Thoracic aorta (tissue), 2 donors: Measurements from ENCODE around the gene FAM240A. TPM values are rescaled to one million over a fixed set of nuclear protein-coding genes. Genes with fewer than 3 reads are reported as not detected.

Experiments used
- ATAC-seq: fragments of 150-250 bp; one replicate; pipeline ENCODE4 v1.8.0; 2017; ENCODE audit warnings: low read depth; ENCODE audit not compliant: insufficient number of reproducible peaks, low FRiP score
- DNase-seq: peaks from one replicate; pipeline ENCODE4 v3.0.0-alpha.2; 2020; ENCODE audit warnings: low spot score
- H3K27ac ChIP-seq, 2 donors: fragments of 200-600 bp; sonication (generic); 1 replicate in 1 of 2; 2 replicates in 1 of 2; pipeline ENCODE4 v1.5.1; 2016; ENCODE audit warnings: mild to moderate bottlenecking in 2 of 2, moderate library complexity in 2 of 2
- H3K27me3 ChIP-seq: fragments of 200-600 bp; sonication (generic); replicated peaks from 2 replicates; pipeline ENCODE4 v1.6.0; 2016; ENCODE audit warnings: mild to moderate bottlenecking; ENCODE audit not compliant: insufficient read depth
- H3K36me3 ChIP-seq: fragments of 200-600 bp; sonication (generic); one replicate; pipeline ENCODE4 v1.5.1; 2016
- H3K4me1 ChIP-seq, 2 donors: fragments of 200-600 bp; sonication (generic); 1 replicate in 1 of 2; 2 replicates in 1 of 2; pipeline versions ENCODE4 v1.5.1 to v1.6.0; 2016; ENCODE audit warnings: low read depth in 2 of 2, mild to moderate bottlenecking in 1 of 2; ENCODE audit not compliant: control insufficient read depth in 1 of 2
- H3K4me3 ChIP-seq: fragments of 200-600 bp; sonication (generic); 2 replicates; pipeline ENCODE4 v1.5.1; 2016; ENCODE audit warnings: mild to moderate bottlenecking
- H3K9me3 ChIP-seq: fragments of 200-600 bp; sonication (generic); 2 replicates; pipeline ENCODE4 v1.5.1; 2016
- CTCF ChIP-seq: fragments of 200-600 bp; sonication (generic); IDR thresholded peaks from one replicate; pipeline ENCODE4 v1.5.1; 2019; ENCODE audit warnings: antibody characterized with exemption
- total RNA-seq, 2 donors: library from RNA; depleted of rRNA; stranded (reverse); fragments of >200 nt; gene quantifications; one replicate each; pipeline versions ENCODE4 v1.1.0 to v1.2.3, GENCODE V29; 2016

FAM240A gene
- total RNA-seq, 2 donors from 2014 or later = not detected

GRCh38 chr3:46613313-46614005 lies 1.1 kb downstream of the FAM240A start:
- ATAC-seq (no peak), DNase-seq (no peak)
- H3K4me1 ChIP-seq = no peaks in the 10 kb centered on the region
- no peaks in the 10 kb centered on the region for H3K9me3 ChIP-seq
- no peaks in the 10 kb centered on the region for H3K27me3 ChIP-seq
- no peak for TF ChIP-seq CTCF
- H3K36me3 ChIP-seq = no peaks in the 10 kb centered on the region
- no peak overlapping the region for H3K27ac ChIP-seq
- H3K4me3 ChIP-seq = no peak overlapping the region

DNA sequence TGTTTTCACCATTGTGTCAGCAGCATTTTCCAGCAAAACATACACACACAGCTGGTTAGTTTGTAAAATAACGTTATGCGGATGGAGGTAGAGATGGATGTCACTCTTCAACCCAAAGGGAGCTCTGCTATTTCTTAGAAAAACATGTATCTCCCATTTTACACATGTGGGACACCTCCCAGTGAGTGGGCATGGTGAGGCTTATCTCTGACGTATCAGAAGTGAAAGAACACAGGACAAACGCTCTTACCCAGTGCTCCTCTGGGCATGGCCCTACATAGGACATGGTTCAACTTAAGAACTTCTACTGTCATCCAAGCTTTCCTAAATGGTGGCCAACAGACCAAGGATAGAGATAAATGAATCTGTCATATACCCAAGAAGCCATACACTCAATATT lies 2.1 kb downstream of the FAM240A start:
- no peak overlapping the region for H3K4me3 ChIP-seq

GRCh38 chr3:46615050-46615775 lies 2.9 kb downstream of the FAM240A start:
- ATAC-seq (no peak), DNase-seq (no peak)
- Histone ChIP-seq H3K9me3 (no peaks in the 10 kb centered on the region), H3K27me3 (no peaks in the 10 kb centered on the region), H3K27ac (no peak overlapping the region), H3K4me3 (no peak overlapping the region), H3K4me1 (peaks cover 5 to 12% of the 10 kb centered on the region in 2 donors), H3K36me3 (no peaks in the 10 kb centered on the region)
- TF ChIP-seq CTCF = no peak

More for the DNA sequence above, 2.1 kb downstream of the FAM240A start:
- Histone ChIP-seq H3K27me3 (no peaks in the 10 kb centered on the region), H3K36me3 (no peaks in the 10 kb centered on the region), H3K4me1 (peaks cover 0 to 4% of the 10 kb centered on the region in 2 donors), H3K9me3 (no peaks in the 10 kb centered on the region), H3K27ac (no peak overlapping the region)
- TF ChIP-seq CTCF = no peak
- ATAC-seq (no peak), DNase-seq (no peak)

- DNase-seq (no peak), ATAC-seq (no peak)
- Histone ChIP-seq H3K27me3 (no peaks in the 10 kb centered on the region), H3K4me3 (no peak overlapping the region), H3K27ac (no peak overlapping the region), H3K4me1 (peaks cover 5 to 16% of the 10 kb centered on the region in 2 donors), H3K36me3 (no peaks in the 10 kb centered on the region), H3K9me3 (no peaks in the 10 kb centered on the region)
- no peak for TF ChIP-seq CTCF
Observed at GRCh38 chr3:46615976-46616375, 3.7 kb downstream of the FAM240A start.

DNA sequence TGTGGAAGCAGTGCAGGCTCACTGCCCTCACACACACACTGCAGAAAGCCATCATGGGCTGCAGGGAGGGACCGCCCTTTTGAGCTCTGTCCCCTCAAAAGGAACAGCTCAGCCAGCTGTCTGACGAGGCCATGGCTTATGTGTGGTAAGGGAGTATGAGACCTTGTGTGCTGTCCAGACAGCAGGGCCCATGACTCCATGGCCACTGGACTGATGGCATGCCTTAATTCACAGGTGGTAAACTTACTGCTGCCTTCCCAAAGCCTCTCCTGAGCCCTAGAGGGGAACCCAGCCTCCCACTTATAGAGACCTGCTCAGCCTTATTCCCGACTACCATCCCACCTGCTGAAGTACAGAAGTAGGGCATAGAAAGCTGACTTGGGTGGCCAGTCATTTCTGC lies 5.6 kb downstream of the FAM240A start:
- no peak overlapping the region for H3K27ac ChIP-seq
- H3K9me3 ChIP-seq = no peaks in the 10 kb centered on the region
- no peak overlapping the region for H3K4me3 ChIP-seq

More for the DNA sequence above, 5.6 kb downstream of the FAM240A start:
- Histone ChIP-seq H3K36me3 (no peaks in the 10 kb centered on the region), H3K27me3 (no peaks in the 10 kb centered on the region), H3K4me1 (peaks cover 5 to 16% of the 10 kb centered on the region in 2 donors)
- ATAC-seq = no peak
- DNase-seq = no peak
- no peak for TF ChIP-seq CTCF
